ENCODE measurements around the gene NMRAL1.

GRCh38 chr16:4498546-4499195 is 24.2 kb upstream of the NMRAL1 start:
- TF ChIP-seq, protein P1, sequence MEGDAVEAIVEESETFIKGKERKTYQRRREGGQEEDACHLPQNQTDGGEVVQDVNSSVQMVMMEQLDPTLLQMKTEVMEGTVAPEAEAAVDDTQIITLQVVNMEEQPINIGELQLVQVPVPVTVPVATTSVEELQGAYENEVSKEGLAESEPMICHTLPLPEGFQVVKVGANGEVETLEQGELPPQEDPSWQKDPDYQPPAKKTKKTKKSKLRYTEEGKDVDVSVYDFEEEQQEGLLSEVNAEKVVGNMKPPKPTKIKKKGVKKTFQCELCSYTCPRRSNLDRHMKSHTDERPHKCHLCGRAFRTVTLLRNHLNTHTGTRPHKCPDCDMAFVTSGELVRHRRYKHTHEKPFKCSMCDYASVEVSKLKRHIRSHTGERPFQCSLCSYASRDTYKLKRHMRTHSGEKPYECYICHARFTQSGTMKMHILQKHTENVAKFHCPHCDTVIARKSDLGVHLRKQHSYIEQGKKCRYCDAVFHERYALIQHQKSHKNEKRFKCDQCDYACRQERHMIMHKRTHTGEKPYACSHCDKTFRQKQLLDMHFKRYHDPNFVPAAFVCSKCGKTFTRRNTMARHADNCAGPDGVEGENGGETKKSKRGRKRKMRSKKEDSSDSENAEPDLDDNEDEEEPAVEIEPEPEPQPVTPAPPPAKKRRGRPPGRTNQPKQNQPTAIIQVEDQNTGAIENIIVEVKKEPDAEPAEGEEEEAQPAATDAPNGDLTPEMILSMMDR (IDR thresholded peaks at IDR 0.05; ENCODE audit: insufficient read depth, low read depth, low read length): no peak
- no peak for TF ChIP-seq EZH2 (IDR thresholded peaks at IDR 0.05; ENCODE audit: insufficient read depth, low read length)

All from astrocyte (in vitro differentiated cells and primary cell).